Suppressor macrophage treated with lipopolysaccharide for 4 hours (primary cell): Measurements from ENCODE around the gene CATSPERB.
A peak's percentile ranks its signal among the peaks of the same experiment; 100 is the strongest.
"Not testable (repeated sequence)": the region's sequence is repeated elsewhere in the genome, so short reads cannot be mapped to it uniquely, and the experiment has no call there.

Source experiments
- DNase-seq: peaks from one replicate; pipeline ENCODE4 v3.0.0-alpha.2; 2020

CATSPERB gene, protein sequence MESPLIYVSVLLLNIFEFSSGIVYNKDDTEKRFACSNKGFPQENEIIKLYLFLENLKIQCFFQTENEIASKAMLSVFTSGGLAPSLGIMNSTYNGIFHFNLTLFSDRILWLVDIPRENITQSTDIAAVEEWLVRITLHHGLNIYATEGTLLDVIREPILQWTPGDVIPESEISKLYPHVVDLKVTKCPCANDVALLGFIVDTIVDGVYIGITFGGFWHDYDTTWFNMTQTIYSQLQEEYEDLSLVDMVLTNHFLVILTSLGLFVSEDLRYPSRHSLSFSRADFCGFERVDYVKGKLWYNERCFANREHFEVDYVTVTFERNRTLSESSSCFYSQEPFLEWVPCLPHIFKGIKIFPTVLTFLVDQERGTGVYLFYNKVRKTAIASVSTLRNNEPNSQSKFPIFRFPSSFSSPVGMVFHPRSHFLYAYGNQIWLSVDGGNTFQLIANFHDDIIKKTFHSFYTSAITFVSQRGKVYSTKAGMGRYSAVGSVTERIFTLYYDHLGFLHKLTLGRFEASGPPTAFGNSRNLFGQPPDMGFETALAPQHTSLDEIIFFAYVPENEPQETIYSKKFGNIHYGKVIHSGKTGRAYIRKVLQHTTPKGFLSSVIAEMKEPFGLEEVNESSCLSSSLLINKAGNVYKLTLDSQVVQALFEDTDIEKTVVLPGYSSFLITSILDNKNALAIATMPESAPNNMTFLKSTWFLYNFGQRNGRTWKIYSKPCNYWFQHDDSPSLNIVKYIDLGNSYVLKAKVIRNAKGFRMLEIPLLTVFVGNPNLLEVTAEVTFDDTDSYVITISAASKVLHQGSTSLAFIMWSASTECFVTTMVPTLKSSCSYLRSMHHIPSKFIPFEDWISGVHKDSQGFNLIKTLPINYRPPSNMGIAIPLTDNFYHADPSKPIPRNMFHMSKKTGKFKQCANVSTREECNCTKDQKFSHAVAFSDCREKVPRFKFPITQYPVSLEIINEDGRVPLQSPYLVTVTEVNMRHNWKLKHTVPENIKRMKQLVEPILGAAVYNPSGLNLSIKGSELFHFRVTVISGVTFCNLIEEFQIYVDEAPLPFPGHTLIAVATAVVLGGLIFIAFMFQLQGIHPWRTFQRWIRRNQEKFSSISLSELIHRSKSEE

DNA sequence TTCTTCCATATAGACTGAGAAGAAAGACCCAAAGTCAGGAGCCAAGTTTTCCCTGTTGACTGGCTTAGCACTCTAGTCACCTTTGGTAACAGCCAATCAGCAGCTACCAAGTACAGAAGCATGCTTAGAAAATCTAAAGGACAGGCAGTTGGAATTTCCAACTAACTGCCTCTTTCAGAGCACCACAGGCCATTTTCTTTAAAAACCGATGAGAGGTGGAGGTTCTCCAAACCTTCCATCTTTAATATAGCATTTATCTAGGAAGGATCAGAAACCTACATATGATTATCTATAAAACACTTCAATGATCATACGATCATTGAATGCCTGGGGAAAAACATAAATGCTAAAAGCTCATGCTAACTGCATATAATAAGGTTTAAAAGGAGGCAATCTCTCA, at the start of gene CATSPERB:
Gene CATSPERB, minus strand, starts transcription at position 101 of the 400 bp plus-strand sequence. CDS start 2,607 bp downstream, outside the sequence.
- no peak for DNase-seq

DNA sequence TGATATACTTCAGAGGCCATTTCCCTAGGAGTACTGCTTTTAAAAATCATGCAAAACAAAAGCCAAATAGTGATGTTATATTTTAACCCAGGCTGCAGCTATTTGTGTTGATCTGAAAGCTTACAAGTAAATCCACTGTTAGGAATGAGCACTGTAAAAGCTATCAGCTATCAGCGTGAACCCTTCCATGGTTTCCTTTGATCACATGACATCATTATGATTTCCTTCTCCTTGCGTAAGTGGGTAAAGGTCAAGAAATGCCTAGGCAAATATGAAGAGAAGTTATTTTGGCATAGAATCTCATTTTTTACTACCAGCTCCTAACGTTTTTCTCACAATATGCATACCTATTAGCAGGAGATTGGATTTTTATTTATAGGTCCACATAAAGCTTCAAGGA, 48.6 kb upstream of the CATSPERB start:
- peak; percentile 46 for DNase-seq

DNA sequence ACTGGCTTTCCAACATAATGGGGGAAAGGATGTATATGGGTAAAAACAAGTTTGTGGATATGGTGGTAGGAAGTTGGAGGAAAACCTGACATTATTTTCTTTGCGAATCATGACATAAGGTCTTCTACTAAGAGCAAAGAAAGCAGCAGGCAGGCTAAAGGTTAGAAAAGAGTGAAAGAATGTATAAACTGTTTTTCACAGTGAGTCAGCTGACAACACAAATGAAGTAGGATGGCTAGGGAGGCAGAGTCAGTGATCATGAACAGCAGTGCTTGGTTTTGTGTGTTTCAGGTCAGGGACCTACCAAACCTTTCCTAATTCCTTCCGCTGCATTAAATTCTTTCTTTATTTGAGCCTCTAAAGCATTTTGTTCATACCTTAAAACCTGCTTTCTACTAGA, 46.3 kb upstream of the CATSPERB start:
- no peak for DNase-seq

DNA sequence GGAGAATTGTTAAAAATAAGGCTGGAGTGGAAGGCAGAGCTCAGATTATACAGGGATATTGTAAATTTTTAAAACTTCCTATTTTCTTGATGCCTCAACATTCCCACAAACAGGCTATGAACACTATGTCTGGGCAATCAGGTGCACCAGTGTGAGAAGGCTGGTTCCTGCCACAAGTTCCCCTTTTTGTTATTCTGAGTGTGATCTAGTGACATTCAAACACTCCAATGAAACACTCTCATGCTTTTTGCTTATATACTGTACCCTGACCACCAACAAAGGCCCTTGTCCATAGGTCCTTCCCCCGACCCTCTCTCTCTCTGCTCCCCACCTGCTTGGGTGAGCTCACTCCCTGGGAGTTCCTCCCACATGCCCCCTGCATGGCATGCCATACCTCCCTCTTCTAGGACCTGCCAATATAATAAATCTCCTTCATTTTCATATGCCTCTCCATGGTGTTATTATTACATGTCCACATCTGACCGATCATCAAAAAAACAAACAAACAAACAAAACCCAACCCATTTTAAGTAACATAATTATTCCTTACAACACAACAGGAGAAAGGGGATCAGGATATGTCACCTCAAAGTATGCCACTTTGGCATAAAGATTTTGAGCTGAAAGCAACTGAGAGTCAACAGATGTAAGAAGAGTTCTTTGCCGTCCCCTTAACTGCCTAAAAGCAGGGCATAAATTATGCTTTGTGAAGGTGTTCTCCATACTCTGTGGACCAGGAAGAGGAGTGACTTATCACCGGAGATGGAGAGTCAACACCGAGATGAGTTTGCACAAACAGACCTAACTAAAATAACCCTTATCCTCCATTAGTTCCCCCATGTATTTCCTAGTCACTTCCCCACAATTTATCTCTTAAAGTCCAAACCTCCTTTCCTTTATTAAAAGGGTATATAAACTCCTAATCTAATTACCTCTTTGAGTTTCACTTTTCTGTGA, 42.5 kb upstream of the CATSPERB start:
- peak; percentile 12 for DNase-seq

DNA sequence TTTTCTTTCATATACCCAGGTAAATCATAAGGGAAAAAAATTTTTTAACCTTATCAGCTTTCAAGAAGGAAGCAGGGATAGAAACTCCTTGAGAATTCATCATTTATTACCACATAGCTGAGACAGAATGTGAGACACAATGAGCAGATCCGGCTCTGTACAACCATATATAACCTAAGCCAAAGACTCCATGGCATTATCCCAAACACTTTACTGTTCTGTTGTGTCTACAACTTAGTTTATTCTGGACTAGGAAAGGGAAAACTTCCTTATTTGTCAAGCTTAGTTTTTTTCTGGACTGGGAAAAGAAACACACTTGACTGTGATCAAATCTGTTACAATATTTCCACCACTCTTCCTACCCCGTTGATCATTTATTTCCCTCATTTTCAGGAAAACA, 38.3 kb upstream of the CATSPERB start:
- no peak for DNase-seq

DNA sequence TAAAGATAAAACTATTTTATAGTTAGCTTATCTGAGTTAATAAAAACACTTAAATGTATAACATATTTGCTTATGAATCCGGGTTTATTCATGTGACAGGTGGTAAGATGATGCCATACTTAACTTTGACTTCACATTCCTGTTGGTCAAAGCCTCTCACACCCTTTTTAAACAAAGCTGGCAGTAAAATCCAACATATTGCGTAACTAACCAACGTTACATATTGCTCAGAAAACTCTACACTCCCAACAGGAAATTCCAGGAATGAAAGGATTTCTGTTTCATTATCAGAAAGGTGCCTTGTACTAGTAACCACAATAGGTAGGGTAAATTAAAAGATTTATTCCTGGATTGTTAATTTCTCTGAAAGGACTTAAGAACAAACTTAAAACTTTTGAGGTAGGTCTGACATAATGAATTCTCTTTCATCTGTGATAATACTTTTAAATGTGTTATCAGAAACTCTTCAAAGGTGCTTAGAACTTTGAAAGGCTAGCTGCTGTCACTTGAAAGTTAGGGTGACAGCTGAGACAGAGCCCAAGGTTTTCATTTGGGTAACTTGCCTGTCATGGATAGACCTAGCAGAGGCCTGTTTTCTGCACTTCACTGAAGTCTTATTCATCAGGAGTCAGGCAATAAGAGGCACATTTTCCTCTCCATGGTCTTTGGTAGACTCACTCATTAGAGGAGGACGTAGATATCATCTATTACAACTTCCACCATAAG, 23.8 kb upstream of the CATSPERB start:
- no peak for DNase-seq

DNA sequence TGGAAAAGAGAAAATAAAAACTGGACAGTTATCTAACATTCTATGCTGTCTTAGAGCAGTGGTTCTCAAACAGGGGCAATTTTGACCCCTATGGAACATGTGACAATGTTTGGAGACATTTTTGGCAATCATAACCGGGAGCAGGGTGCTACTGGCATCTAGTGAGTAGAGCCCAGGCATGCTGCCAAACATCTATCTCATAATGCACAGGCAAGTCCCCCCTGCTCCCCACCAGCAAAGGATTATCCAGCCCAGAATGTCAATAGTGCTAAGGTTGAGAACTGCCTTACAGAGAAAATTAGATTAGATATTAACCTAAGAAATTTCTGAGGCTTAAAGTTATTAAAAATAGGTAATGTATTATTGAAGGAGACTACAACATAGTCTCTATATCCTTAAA, 22.9 kb upstream of the CATSPERB start:
- no peak for DNase-seq

DNA sequence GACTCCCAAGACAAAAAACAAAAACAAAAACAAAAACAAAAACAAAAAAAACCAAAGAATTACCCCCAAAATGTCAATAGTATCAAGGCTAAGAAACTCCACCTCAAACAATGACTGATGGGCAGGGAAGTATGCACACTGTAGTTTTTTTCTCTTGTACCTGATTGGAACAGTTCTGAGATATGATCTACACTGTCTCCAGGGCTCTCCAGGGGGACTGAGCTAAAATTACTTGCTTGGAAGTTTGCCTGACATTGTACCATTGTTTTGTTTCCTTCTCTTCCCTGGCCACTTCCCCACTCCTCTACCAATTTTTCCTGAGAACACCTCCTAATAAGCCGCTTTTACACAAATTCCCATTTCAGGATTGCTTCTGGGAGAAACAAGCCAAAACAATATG, 22.3 kb upstream of the CATSPERB start:
- no peak for DNase-seq

DNA sequence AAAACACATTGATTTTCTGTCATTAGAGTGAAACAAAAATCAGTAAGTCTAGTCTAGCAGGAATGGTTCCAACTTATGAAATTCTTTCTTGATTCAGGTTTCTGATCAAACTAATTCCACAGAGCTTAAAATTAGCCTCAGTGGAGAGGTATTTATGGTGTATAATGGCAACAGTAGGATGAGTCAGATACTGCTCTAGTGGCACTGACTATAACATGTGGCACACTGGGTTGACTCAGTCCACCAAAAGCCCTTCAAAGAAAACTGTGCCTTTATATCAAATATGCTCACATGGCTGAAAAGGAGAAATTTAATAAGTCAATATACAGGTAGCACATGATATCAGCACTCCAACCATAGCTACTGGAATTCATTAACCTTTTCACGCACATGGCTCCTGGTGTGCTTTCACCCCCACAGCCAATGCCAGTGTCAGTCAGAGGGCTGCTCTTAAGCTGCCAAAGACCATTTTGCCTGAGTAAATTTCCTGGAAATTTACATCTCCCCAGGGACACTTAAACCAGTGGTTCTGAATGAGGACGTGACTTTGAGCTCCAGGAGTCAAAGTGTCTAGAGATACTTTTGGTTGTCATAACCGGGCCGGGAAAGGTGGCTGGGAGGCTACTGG, 21.7 kb upstream of the CATSPERB start:
- no peak for DNase-seq

DNA sequence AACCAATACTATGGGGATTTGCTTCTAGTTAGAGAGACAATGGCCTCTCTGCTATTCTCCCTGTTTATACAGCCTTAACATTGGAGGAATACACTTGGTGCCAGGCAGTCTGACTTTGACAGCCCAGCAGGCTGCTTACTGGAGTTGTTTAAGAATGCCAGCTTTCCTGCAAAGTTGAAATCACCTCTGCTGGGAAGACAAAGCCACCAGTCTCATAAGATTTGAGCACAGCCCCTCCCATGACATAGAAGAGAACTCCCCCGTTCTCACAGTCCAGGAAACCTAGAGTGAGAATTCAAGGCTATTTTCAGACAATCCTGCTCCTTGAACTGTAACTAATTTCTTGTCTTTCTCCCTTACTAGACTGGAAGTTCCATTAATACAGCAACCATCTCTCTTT, 21.1 kb upstream of the CATSPERB start:
- no peak for DNase-seq

DNA sequence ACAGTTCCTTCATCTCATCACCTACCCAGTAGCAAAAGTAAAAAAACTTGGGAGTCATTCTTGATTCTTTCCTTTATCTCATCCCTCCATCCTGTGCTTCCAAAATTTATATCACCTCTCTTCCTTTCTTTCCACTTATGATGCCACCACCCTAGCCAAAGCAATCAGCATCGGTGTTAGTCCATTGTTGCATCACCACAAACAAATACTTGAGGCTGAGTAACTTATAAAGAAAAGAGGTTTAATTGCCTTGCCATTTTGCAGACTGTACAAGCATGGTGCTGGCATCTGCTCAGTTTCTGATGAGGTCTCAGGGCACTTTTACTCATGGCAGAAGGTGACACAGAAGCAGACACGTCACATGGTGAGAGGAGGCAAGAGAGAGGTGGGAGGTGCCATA, 19.8 kb upstream of the CATSPERB start:
- DNase-seq: no peak

DNA sequence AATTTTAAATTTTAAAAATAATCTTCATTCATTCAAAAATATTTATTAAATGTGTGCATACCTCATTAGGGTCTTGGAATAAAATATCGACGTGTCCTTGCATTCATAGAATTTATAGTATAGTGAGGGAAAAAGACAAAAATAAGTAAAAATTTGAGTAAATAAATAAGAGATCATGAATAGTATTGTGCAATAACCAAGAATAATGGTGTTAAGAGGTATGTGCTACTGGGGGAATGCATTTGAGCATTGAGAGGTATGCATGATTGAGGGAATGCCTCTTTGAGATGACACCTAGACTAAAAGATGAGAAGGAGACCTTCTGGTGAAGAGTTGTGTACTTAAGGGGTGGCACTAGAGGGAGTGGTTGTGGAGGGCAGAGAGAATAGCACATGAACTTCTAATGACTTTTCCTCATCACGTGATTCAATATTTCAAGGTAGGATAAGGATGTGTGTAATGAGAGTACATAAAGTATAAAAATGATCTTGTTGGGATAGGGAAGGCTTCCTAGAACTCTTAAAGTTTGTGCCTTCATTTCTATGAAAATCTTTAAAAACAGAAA, 18.8 kb upstream of the CATSPERB start:
- no peak for DNase-seq

DNA sequence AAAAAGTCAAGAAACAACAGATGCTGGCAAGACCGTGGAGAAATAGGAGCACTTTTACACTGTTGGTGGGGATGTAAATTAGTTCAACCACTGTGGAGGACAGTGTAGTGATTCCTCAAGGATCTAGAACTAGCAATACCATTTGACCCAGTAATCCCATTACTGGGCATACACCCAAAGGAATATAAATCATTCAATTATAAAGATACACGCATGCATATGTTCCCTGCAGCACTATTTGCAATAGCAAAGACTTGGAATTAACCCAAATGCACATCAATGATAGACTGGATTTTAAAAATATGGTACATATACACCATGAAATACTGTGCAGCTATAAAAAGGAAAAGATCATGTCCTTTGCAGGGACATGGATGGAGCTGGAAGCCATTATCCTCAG, 18.0 kb upstream of the CATSPERB start:
- DNase-seq: no peak

DNA sequence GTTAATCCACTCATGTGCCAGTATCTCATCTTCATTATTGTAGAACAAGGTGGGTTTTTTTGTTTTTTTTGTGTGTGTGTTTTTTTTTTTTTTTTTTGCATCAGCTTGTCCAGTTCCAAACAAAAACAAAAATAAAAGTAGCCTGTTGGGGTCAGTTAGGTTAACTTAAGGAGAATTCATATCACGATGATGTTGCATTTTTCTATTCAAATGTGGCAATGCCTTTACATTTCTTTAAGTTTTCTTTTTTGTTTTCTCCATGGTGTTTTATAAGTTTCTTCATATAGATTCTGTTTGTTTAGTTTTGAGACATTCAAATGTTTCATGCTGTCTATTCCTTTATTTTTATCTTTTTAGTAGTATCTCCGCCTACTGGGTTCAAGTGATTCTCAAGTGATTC, 16.2 kb upstream of the CATSPERB start:
- no peak for DNase-seq

DNA sequence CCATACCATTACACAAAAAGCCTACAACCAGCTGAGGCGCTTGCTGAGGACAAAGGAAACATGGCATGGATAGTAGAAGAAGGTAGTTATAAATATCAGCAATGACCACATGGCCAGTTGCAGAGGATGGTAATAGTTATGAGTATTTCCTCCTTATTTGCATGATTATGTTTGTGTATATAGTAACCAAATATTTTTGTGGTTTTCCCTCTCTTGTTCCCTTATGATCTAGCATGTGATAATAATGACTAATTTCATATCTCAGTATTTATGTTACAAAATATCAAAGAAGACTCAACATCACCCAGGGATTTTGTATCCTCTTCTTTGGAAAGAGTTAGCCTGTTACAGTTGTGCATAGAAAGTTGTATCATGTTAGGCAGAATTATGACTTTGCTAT, 13.5 kb upstream of the CATSPERB start:
- peak; percentile 54 for DNase-seq

DNA sequence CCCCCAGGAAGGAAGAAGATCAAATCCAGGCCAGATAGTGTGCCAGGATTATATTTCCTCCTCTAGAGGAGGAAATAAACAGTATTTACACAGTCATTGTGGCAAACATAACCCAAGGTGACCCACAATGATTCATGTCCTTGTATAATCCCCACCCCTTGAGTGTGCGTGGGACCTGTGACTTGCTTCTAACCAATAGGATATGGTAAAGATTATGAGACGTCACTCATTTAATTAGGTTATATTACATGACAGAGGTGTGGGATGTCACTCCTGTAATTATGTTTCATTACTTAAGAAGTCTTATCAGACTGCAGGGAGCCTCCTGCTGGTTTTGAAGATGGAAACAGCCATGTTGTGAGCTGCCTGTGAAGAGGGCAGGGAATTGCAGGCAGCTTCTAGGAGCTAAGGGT, 12.2 kb upstream of the CATSPERB start:
- DNase-seq: peak; percentile 26

DNA sequence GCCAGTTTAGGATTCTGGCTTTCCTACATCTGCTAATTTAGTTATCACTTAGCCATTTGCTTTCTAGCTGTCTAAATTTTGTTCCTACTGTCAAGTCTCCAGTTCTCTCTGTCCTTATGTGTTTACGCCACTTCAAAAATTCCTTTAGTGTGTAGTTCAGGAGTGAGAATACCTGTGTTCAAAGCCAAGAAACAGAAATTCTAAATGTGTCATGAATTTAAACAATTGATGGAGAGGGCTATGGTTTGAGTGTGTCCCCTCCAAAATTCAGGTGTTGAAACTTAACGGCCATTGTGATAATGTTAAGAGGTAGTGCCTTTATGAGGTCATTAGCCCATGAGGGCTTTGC, 11.4 kb upstream of the CATSPERB start:
- DNase-seq: no peak

DNA sequence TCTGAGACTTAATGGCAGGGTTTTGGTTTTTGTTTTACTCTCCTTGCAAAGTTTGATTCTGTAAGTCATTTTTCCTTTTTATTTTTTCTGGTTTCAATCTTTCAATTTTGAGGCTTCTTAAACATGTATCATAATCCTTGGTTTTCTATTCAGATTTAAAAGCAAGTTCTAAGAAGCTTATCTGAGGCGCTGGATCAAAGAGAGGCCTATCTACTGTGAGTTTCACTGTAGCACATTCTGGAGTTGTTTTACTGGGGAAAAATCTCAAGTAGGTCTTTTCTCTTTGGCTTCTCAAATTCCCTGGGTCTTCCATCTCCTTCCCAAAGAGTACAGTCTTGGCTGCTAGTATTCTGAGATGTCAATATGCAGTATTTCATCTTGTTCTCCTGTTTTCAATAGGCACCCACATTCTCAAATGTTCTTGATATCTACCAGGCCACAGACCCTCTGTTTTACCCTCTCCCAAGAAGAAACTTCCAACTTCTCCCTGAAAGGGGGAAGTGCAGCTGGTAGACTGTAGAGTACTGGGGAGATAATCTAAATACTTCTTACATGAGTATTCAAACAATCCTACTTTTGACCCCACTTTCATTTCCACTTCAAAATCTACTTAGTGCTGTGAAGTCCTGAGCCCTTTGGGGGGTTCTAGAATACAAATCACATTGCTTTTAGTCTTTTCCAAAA, 10.9 kb upstream of the CATSPERB start:
- no peak for DNase-seq

DNA sequence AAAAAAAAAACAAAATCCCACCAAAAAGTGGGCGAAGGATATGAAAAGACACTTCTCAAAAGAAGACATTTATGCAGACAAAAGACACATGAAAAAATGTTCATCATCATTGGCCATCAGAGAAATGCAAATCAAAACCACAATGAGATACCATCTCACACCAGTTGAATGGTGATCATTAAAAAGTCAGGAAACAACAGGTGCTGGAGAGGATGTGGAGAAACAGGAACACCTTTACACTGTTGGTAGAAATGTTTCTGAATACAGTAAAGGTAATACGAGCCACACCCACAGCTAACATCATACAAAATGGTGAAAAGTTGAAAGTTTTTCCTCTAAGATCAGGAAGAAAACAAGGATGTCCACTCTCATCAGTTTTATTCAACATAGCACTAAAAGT, 8.0 kb upstream of the CATSPERB start:
- not testable (repeated sequence) for DNase-seq

DNA sequence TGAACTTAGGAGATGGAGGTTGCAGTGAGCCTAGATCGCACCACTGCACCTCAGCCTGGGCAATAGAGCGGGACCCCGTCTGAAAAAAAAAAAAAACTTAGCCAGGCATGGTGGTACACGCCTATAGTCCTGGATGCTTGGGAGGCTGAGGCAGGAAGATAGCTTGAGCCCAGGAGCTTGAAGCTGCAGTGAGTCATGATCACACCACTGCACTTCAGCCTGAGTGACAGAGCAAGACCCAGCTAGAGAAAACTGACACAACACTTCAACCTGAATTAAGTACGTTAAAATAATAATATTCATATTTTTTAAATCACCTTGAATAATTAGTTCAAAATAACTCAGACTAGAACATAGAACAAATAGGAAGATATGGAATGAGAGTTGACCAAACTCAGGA, 5.7 kb upstream of the CATSPERB start:
- DNase-seq: no peak
